GM23338 (cell line): ENCODE results near the gene GBP5.

Experiments used
- CREB1 ChIP-seq: fragments of 250-450 bp; sonication (Bioruptor Pico); IDR thresholded peaks from 2 replicates; pipeline ENCODE4 v1.5.0; 2020; ENCODE audit warnings: low read depth, mild to moderate bottlenecking, moderate library complexity
- CTCF ChIP-seq, 2 experiments: fragments of 200-600 bp in 1 of 2; sonication (generic) in 1 of 2; conservative IDR thresholded peaks; 2 replicates each; pipeline versions ENCODE4 v1.5.1 to v1.6.1; 2016 to 2017; ENCODE audit warnings: antibody characterized with exemption in 2 of 2, low read depth in 2 of 2, mild to moderate bottlenecking in 2 of 2, moderate library complexity in 1 of 2
- ETS1 ChIP-seq: IDR thresholded peaks from 2 replicates; pipeline ENCODE4 v1.6.1; 2016; ENCODE audit warnings: antibody characterized with exemption
- EZH2 ChIP-seq: fragments of 200-600 bp; sonication (generic); IDR thresholded peaks from one replicate; pipeline ENCODE4 v1.8.0; 2017; ENCODE audit warnings: antibody characterized with exemption, mild to moderate bottlenecking, low read depth; ENCODE audit not compliant: unreplicated experiment
- EZH2phosphoT487 ChIP-seq: fragments of 200-600 bp; sonication (generic); IDR thresholded peaks from one replicate; pipeline ENCODE4 v1.8.1; 2018; ENCODE audit warnings: antibody characterized with exemption; ENCODE audit not compliant: unreplicated experiment
- JUNB ChIP-seq: IDR thresholded peaks from one replicate; pipeline ENCODE4 v1.6.1; 2016; ENCODE audit warnings: antibody characterized with exemption; ENCODE audit not compliant: unreplicated experiment
- NANOG ChIP-seq: IDR thresholded peaks from 2 replicates; pipeline ENCODE4 v1.6.1; 2016; ENCODE audit warnings: antibody characterized with exemption, borderline replicate concordance
- POLR2AphosphoS5 ChIP-seq: IDR thresholded peaks from 2 replicates; pipeline ENCODE4 v1.6.1; 2016; ENCODE audit warnings: antibody characterized with exemption, low read depth
- REST ChIP-seq: IDR thresholded peaks from one replicate; pipeline ENCODE4 v1.6.1; 2018; ENCODE audit warnings: antibody characterized with exemption; ENCODE audit not compliant: unreplicated experiment
- STAT1 ChIP-seq: IDR thresholded peaks from one replicate; pipeline ENCODE4 v1.6.1; 2016; ENCODE audit warnings: antibody characterized with exemption; ENCODE audit not compliant: unreplicated experiment
- ZNF114 ChIP-seq: fragments of 250-450 bp; sonication (Bioruptor Pico); IDR thresholded peaks from 2 replicates; pipeline ENCODE4 v1.5.0; 2020; ENCODE audit warnings: mild to moderate bottlenecking, moderate library complexity
- ZNF331 ChIP-seq: fragments of 250-450 bp; sonication (Bioruptor Pico); IDR thresholded peaks from 2 replicates; pipeline ENCODE4 v1.5.0; 2020; ENCODE audit warnings: low read depth, mild to moderate bottlenecking, moderate library complexity
- ZNF462 ChIP-seq: fragments of 250-450 bp; sonication (Bioruptor Pico); IDR thresholded peaks from 2 replicates; pipeline ENCODE4 v1.5.0; 2020; ENCODE audit warnings: mild to moderate bottlenecking, moderate library complexity

GRCh38 chr1:89305493-89305892 lies 32.8 kb upstream of the GBP5 start:
- TF ChIP-seq EZH2 (no peak), CTCF (conservative IDR thresholded peaks at IDR 0.05; ENCODE audit: low read depth in 2 of 2) (no peak), REST (no peak), EZH2phosphoT487 (no peak), ZNF462 (CRISPR knock-in tag) (no peak), JUNB (no peak), POLR2AphosphoS5 (no peak), ETS1 (no peak), ZNF114 (CRISPR knock-in tag) (no peak), CREB1 (CRISPR knock-in tag) (no peak), STAT1 (no peak), NANOG (no peak), ZNF331 (CRISPR knock-in tag) (no peak)
